ENCODE data around the gene SYTL5. TPM values are rescaled to one million over a fixed set of nuclear protein-coding genes. Genes with fewer than 3 reads are reported as not detected.

SYTL5 gene
- total RNA-seq, 1 donor = not detected

- Histone ChIP-seq H3K4me1 (ENCODE audit: insufficient read depth, low read length) (no peaks in the 10 kb centered on the region), H3K4me3 (ENCODE audit: low read length) (no peak overlapping the region), H3K27me3 (ENCODE audit: insufficient read depth, low read length) (no peaks in the 10 kb centered on the region), H3K9me3 (ENCODE audit: low read depth, low read length) (no peaks in the 10 kb centered on the region)
Measured at GRCh38 chrX:38055170-38055847, 49.0 kb downstream of the SYTL5 start.

GRCh38 chrX:38060331-38060878, 54.1 kb downstream of the SYTL5 start:
- H3K4me3 ChIP-seq (ENCODE audit: low read length) = no peak overlapping the region
- H3K27me3 ChIP-seq (ENCODE audit: insufficient read depth, low read length) = no peaks in the 10 kb centered on the region
- no peaks in the 10 kb centered on the region for H3K4me1 ChIP-seq (ENCODE audit: insufficient read depth, low read length)
- H3K9me3 ChIP-seq (ENCODE audit: low read depth, low read length) = no peaks in the 10 kb centered on the region

- Histone ChIP-seq H3K4me3 (ENCODE audit: low read length) (no peak overlapping the region), H3K9me3 (ENCODE audit: low read depth, low read length) (no peaks in the 10 kb centered on the region)
Measured at GRCh38 chrX:38061335-38061734, 55.0 kb downstream of the SYTL5 start.

GRCh38 chrX:38066934-38067333, 60.6 kb downstream of the SYTL5 start:
- H3K27me3 ChIP-seq (ENCODE audit: insufficient read depth, low read length) = no peaks in the 10 kb centered on the region
- H3K9me3 ChIP-seq (ENCODE audit: low read depth, low read length) = no peaks in the 10 kb centered on the region
- no peaks in the 10 kb centered on the region for H3K4me1 ChIP-seq (ENCODE audit: insufficient read depth, low read length)
- no peak overlapping the region for H3K4me3 ChIP-seq (ENCODE audit: low read length)

More at GRCh38 chrX:38061335-38061734, 55.0 kb downstream of the SYTL5 start:
- H3K4me1 ChIP-seq (ENCODE audit: insufficient read depth, low read length) = no peaks in the 10 kb centered on the region
- H3K27me3 ChIP-seq (ENCODE audit: insufficient read depth, low read length) = no peaks in the 10 kb centered on the region

GRCh38 chrX:38069273-38069672, 62.9 kb downstream of the SYTL5 start:
- no peak overlapping the region for H3K4me3 ChIP-seq (ENCODE audit: low read length)
- no peaks in the 10 kb centered on the region for H3K27me3 ChIP-seq (ENCODE audit: insufficient read depth, low read length)
- no peaks in the 10 kb centered on the region for H3K4me1 ChIP-seq (ENCODE audit: insufficient read depth, low read length)
- no peaks in the 10 kb centered on the region for H3K9me3 ChIP-seq (ENCODE audit: low read depth, low read length)

GRCh38 chrX:38069991-38070390, 63.6 kb downstream of the SYTL5 start:
- Histone ChIP-seq H3K27me3 (ENCODE audit: insufficient read depth, low read length) (no peaks in the 10 kb centered on the region), H3K9me3 (ENCODE audit: low read depth, low read length) (no peaks in the 10 kb centered on the region), H3K4me1 (ENCODE audit: insufficient read depth, low read length) (no peaks in the 10 kb centered on the region), H3K4me3 (ENCODE audit: low read length) (no peak overlapping the region)

- H3K9me3 ChIP-seq (ENCODE audit: low read depth, low read length) = no peaks in the 10 kb centered on the region
- H3K27me3 ChIP-seq (ENCODE audit: insufficient read depth, low read length) = no peaks in the 10 kb centered on the region
- no peak overlapping the region for H3K4me3 ChIP-seq (ENCODE audit: low read length)
- no peaks in the 10 kb centered on the region for H3K4me1 ChIP-seq (ENCODE audit: insufficient read depth, low read length)
Measured at GRCh38 chrX:38079463-38079862, 73.1 kb downstream of the SYTL5 start.

- Histone ChIP-seq H3K4me1 (ENCODE audit: insufficient read depth, low read length) (no peaks in the 10 kb centered on the region), H3K9me3 (ENCODE audit: low read depth, low read length) (no peaks in the 10 kb centered on the region), H3K27me3 (ENCODE audit: insufficient read depth, low read length) (no peaks in the 10 kb centered on the region), H3K4me3 (ENCODE audit: low read length) (no peak overlapping the region)
Measured at GRCh38 chrX:38080808-38081207, 74.5 kb downstream of the SYTL5 start.

GRCh38 chrX:38081909-38082308, 75.6 kb downstream of the SYTL5 start:
- Histone ChIP-seq H3K4me1 (ENCODE audit: insufficient read depth, low read length) (no peaks in the 10 kb centered on the region), H3K27me3 (ENCODE audit: insufficient read depth, low read length) (no peaks in the 10 kb centered on the region), H3K4me3 (ENCODE audit: low read length) (no peak overlapping the region), H3K9me3 (ENCODE audit: low read depth, low read length) (no peaks in the 10 kb centered on the region)

- no peak overlapping the region for H3K4me3 ChIP-seq (ENCODE audit: low read length)
Measured at GRCh38 chrX:38082309-38082708, 76.0 kb downstream of the SYTL5 start.

GRCh38 chrX:38085813-38086212, 79.5 kb downstream of the SYTL5 start:
- H3K4me3 ChIP-seq (ENCODE audit: low read length) = no peak overlapping the region
- H3K4me1 ChIP-seq (ENCODE audit: insufficient read depth, low read length) = no peaks in the 10 kb centered on the region
- no peaks in the 10 kb centered on the region for H3K27me3 ChIP-seq (ENCODE audit: insufficient read depth, low read length)
- no peaks in the 10 kb centered on the region for H3K9me3 ChIP-seq (ENCODE audit: low read depth, low read length)

More at GRCh38 chrX:38082309-38082708, 76.0 kb downstream of the SYTL5 start:
- no peaks in the 10 kb centered on the region for H3K4me1 ChIP-seq (ENCODE audit: insufficient read depth, low read length)
- H3K9me3 ChIP-seq (ENCODE audit: low read depth, low read length) = no peaks in the 10 kb centered on the region
- no peaks in the 10 kb centered on the region for H3K27me3 ChIP-seq (ENCODE audit: insufficient read depth, low read length)

GRCh38 chrX:38086451-38087215, 80.3 kb downstream of the SYTL5 start:
- Histone ChIP-seq H3K9me3 (ENCODE audit: low read depth, low read length) (no peaks in the 10 kb centered on the region), H3K4me3 (ENCODE audit: low read length) (no peak overlapping the region), H3K4me1 (ENCODE audit: insufficient read depth, low read length) (no peaks in the 10 kb centered on the region), H3K27me3 (ENCODE audit: insufficient read depth, low read length) (no peaks in the 10 kb centered on the region)

GRCh38 chrX:38087594-38087993, 81.2 kb downstream of the SYTL5 start:
- no peaks in the 10 kb centered on the region for H3K27me3 ChIP-seq (ENCODE audit: insufficient read depth, low read length)
- H3K9me3 ChIP-seq (ENCODE audit: low read depth, low read length) = no peaks in the 10 kb centered on the region
- H3K4me3 ChIP-seq (ENCODE audit: low read length) = no peak overlapping the region
- no peaks in the 10 kb centered on the region for H3K4me1 ChIP-seq (ENCODE audit: insufficient read depth, low read length)

- H3K27me3 ChIP-seq (ENCODE audit: insufficient read depth, low read length) = no peaks in the 10 kb centered on the region
- no peaks in the 10 kb centered on the region for H3K4me1 ChIP-seq (ENCODE audit: insufficient read depth, low read length)
- H3K4me3 ChIP-seq (ENCODE audit: low read length) = no peak overlapping the region
- no peaks in the 10 kb centered on the region for H3K9me3 ChIP-seq (ENCODE audit: low read depth, low read length)
Measured at GRCh38 chrX:38089173-38089982, 83.0 kb downstream of the SYTL5 start.

GRCh38 chrX:38095971-38096529, 89.7 kb downstream of the SYTL5 start:
- Histone ChIP-seq H3K9me3 (ENCODE audit: low read depth, low read length) (peaks cover 9% of the 10 kb centered on the region), H3K27me3 (ENCODE audit: insufficient read depth, low read length) (no peaks in the 10 kb centered on the region), H3K4me1 (ENCODE audit: insufficient read depth, low read length) (no peaks in the 10 kb centered on the region), H3K4me3 (ENCODE audit: low read length) (no peak overlapping the region)
